ENCODE results near the gene ROPN1B.

DNA sequence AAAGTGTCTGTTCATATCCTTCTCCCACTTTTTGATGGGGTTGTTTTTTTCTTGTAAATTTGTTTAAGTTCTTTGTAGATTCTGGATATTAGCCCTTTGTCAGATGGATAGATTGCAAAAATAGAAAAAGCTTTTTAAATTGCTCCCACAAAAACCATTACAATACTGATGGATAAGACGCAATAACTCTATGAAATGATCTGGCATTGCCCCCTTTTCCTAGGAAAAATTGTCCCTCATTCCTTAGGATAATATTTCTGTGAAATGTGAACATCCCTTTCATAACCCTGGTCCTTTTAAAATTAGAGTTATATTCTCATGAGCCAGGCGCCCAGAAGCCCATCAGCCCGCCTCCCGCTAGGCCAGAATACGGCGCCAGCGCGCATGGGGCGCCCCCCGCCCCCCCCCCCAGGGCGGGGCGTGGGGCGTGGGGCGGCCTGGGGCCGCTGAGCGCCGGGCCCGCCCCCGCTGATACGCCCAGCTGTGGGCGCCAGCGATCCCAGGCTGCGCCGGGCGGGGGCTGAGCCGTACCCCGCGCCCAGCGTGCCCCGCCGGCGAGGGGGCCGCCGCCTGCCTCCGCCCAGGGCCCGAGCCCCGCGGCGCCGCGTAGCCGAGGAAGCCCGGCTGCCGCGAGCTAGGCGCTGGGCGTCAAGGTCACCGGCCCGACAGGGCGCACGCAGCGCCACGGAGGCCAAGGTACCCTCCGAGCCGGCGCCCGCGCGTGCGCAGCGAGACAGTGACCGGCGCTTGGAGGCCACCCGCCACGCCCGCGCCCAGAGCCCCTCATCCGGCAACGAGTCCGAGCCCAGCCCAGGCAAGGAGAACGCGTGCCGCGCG lies 11.1 kb upstream of the ROPN1B start:
- no peak for TF ChIP-seq POLR2A (IDR thresholded peaks at IDR 0.05; ENCODE audit: low read length)
- no peak for TF ChIP-seq GATA1 (IDR thresholded peaks at IDR 0.05; ENCODE audit: low read depth, low read length)

All from erythroblast (primary cell).